Brain microvascular endothelial cell (primary cell): Measurements from ENCODE around the gene BMP8A.
A peak's percentile ranks its signal among the peaks of the same experiment; 100 is the strongest.
"Not testable (repeated sequence)": the region's sequence is repeated elsewhere in the genome, so short reads cannot be mapped to it uniquely, and the experiment has no call there.

Source experiments
- DNase-seq: peaks from one replicate; pipeline ENCODE4 v3.0.0-alpha.2; 2020
- H3K27ac ChIP-seq: fragments of 250-450 bp; sonication (Bioruptor Pico); 2 replicates; pipeline ENCODE4 v1.5.1; 2020; ENCODE audit warnings: mild to moderate bottlenecking, moderate library complexity
- H3K27me3 ChIP-seq: fragments of 250-450 bp; sonication (Bioruptor Pico); replicated peaks from 2 replicates; pipeline ENCODE4 v1.5.1; 2020; ENCODE audit warnings: mild to moderate bottlenecking
- H3K36me3 ChIP-seq: fragments of 250-450 bp; sonication (Bioruptor Pico); replicated peaks from 2 replicates; pipeline ENCODE4 v1.5.1; 2020; ENCODE audit warnings: mild to moderate bottlenecking
- H3K4me3 ChIP-seq: 2 replicates; pipeline ENCODE4 v1.5.1; 2011; ENCODE audit warnings: low read depth, mild to moderate bottlenecking, control low read depth, low read length, moderate library complexity
- CTCF ChIP-seq: IDR thresholded peaks from 2 replicates; pipeline ENCODE4 v1.5.1; 2011; ENCODE audit warnings: low read depth, mild to moderate bottlenecking, moderate library complexity, low read length, control low read depth, inconsistent platforms; ENCODE audit errors: missing control alignments
- in situ Hi-C: cut with HindIII; loops from 2 replicates; pipeline ENCODE4 v1.10.0; 2017; ENCODE audit warnings: low sequenced_read_pairs, low pct_ligation_motif_present

Gene BMP8A

GRCh38 chr1:39452081-39452480, 39.4 kb upstream of the BMP8A start:
- no peak for TF ChIP-seq CTCF
- Histone ChIP-seq H3K27me3 (no peaks in the 10 kb centered on the region), H3K27ac (no peak overlapping the region), H3K4me3 (no peak overlapping the region), H3K36me3 (peaks cover 99% of the 10 kb centered on the region)
- in situ Hi-C loops = no loop called here
- no peak for DNase-seq

GRCh38 chr1:39452540-39452939, 38.9 kb upstream of the BMP8A start:
- Histone ChIP-seq H3K27ac (no peak overlapping the region), H3K36me3 (peaks cover 99% of the 10 kb centered on the region), H3K4me3 (no peak overlapping the region), H3K27me3 (no peaks in the 10 kb centered on the region)
- no peak for DNase-seq
- TF ChIP-seq CTCF = no peak
- in situ Hi-C loops = no loop called here

GRCh38 chr1:39453603-39454002, 37.8 kb upstream of the BMP8A start:
- H3K27ac ChIP-seq = no peak overlapping the region
- in situ Hi-C loops = no loop called here
- H3K4me3 ChIP-seq = no peak overlapping the region
- no peak for TF ChIP-seq CTCF
- peaks cover 99% of the 10 kb centered on the region for H3K36me3 ChIP-seq
- DNase-seq = peak; percentile 73
- no peaks in the 10 kb centered on the region for H3K27me3 ChIP-seq

- no peak overlapping the region for H3K27ac ChIP-seq
- H3K36me3 ChIP-seq = peaks cover 97% of the 10 kb centered on the region
- in situ Hi-C loops = no loop called here
- H3K27me3 ChIP-seq = no peaks in the 10 kb centered on the region
- no peak for DNase-seq
- H3K4me3 ChIP-seq = no peak overlapping the region
- TF ChIP-seq CTCF = no peak
These were observed 32.4 kb upstream of the BMP8A start for GRCh38 chr1:39458991-39459390.

- no peak for TF ChIP-seq CTCF
- in situ Hi-C loops = no loop called here
- peak; percentile 45 for DNase-seq
- peaks cover 97% of the 10 kb centered on the region for H3K36me3 ChIP-seq
- H3K4me3 ChIP-seq = no peak overlapping the region
- H3K27me3 ChIP-seq = no peaks in the 10 kb centered on the region
- H3K27ac ChIP-seq = no peak overlapping the region
These were observed 29.4 kb upstream of the BMP8A start for GRCh38 chr1:39462074-39462473.

GRCh38 chr1:39466413-39467107, 24.9 kb upstream of the BMP8A start:
- Histone ChIP-seq H3K36me3 (peaks cover 86% of the 10 kb centered on the region), H3K27ac (no peak overlapping the region), H3K4me3 (no peak overlapping the region), H3K27me3 (no peaks in the 10 kb centered on the region)
- no peak for TF ChIP-seq CTCF
- DNase-seq = no peak
- in situ Hi-C loops = no loop called here

- H3K27ac ChIP-seq, H3K27me3 ChIP-seq: not testable (repeated sequence)
These were observed 24.2 kb upstream of the BMP8A start for GRCh38 chr1:39467108-39467720.

More at GRCh38 chr1:39467108-39467720, 24.2 kb upstream of the BMP8A start:
- peaks cover 88% of the 10 kb centered on the region for H3K36me3 ChIP-seq
- in situ Hi-C loops, H3K4me3 ChIP-seq: not testable (repeated sequence)
- DNase-seq = peak; percentile 13
